PC-9 (cell line): ENCODE measurements around the gene BTBD19. TPM values are rescaled to one million over a fixed set of nuclear protein-coding genes. Genes with fewer than 3 reads are reported as not detected.

Experiments
- BruUV-seq: library from RNA; stranded (reverse); fragments of 400-500 nt; replicated peaks from 2 replicates; lab custom pipeline; 2021; lab: Mats Ljungman, UMichigan
- CTCF ChIA-PET: fragments of 300-600 bp; sonication (Branson Sonifier 250); formaldehyde crosslinking; loops from one replicate; lab custom pipeline; 2022; ENCODE audit warnings: antibody characterized with exemption; lab: Charles Lee
- POLR2A ChIA-PET: fragments of 300-600 bp; sonication (Branson Sonifier 250); formaldehyde crosslinking; loops from one replicate; lab custom pipeline; 2022; ENCODE audit warnings: antibody characterized with exemption; ENCODE audit not compliant: unreplicated experiment; lab: Charles Lee
- DNase-seq, 2 experiments: peaks; one replicate each; pipeline versions ENCODE4 v3.0.0 to v3.0.0-alpha.2; 2015 to 2022; ENCODE audit warnings: mixed read lengths in 1 of 2
- H2AFZ ChIP-seq: fragments of 200-600 bp; sonication (generic); 2 replicates; pipeline ENCODE4 v1.8.1; 2017; ENCODE audit warnings: antibody characterized with exemption
- H3F3A ChIP-seq: fragments of 200-600 bp; sonication (generic); 2 replicates; pipeline ENCODE4 v1.8.1; 2017; ENCODE audit warnings: antibody characterized with exemption, mild to moderate bottlenecking, low read depth; ENCODE audit not compliant: insufficient read depth
- H3K27ac ChIP-seq: fragments of 200-600 bp; sonication (generic); 2 replicates; pipeline ENCODE4 v1.6.1; 2016; ENCODE audit warnings: mixed run types
- H3K27me3 ChIP-seq: fragments of 200-600 bp; sonication (generic); 2 replicates; pipeline ENCODE4 v1.6.1; 2016; ENCODE audit warnings: low read depth, mixed run types; ENCODE audit not compliant: insufficient read depth
- H3K36me3 ChIP-seq: fragments of 200-600 bp; sonication (generic); 2 replicates; pipeline ENCODE4 v1.6.1; 2016; ENCODE audit warnings: low read depth, mixed run types
- H3K4me1 ChIP-seq: fragments of 200-600 bp; sonication (generic); replicated peaks from 2 replicates; pipeline ENCODE4 v1.6.1; 2016; ENCODE audit warnings: mixed run types; ENCODE audit not compliant: insufficient read depth
- H3K4me2 ChIP-seq: fragments of 200-600 bp; sonication (generic); 2 replicates; pipeline ENCODE4 v1.6.1; 2017; ENCODE audit warnings: mixed run types
- H3K4me3 ChIP-seq: fragments of 200-600 bp; sonication (generic); 2 replicates; pipeline ENCODE4 v1.6.1; 2016; ENCODE audit warnings: mixed run types
- H3K79me2 ChIP-seq: fragments of 200-600 bp; sonication (generic); 2 replicates; pipeline ENCODE4 v1.6.1; 2017; ENCODE audit warnings: low read depth, mixed run types
- H3K9me2 ChIP-seq: fragments of 200-600 bp; sonication (generic); 2 replicates; pipeline ENCODE4 v1.8.1; 2017; ENCODE audit warnings: mild to moderate bottlenecking; ENCODE audit not compliant: insufficient read depth
- H3K9me3 ChIP-seq: fragments of 200-600 bp; sonication (generic); 2 replicates; pipeline ENCODE4 v1.8.1; 2016; ENCODE audit warnings: low read depth; ENCODE audit not compliant: insufficient read depth
- H4K20me1 ChIP-seq: fragments of 200-600 bp; sonication (generic); 2 replicates; pipeline ENCODE4 v1.8.1; 2017; ENCODE audit not compliant: insufficient read depth
- CTCF ChIP-seq: fragments of 200-600 bp; sonication (generic); conservative IDR thresholded peaks from 2 replicates; pipeline ENCODE4 v1.6.1; 2017; ENCODE audit warnings: mixed run types, antibody characterized with exemption, mild to moderate bottlenecking, moderate library complexity
- EZH2 ChIP-seq: fragments of 200-600 bp; sonication (generic); IDR thresholded peaks from 2 replicates; pipeline ENCODE4 v1.8.0; 2017; ENCODE audit warnings: antibody characterized with exemption, low read depth
- intact Hi-C: fragments of 100-400 bp; cut with micrococcal nuclease; formaldehyde crosslinking; loops from one replicate; pipeline ENCODE4 v1.10.0; 2022; ENCODE audit not compliant: unreplicated experiment
- total RNA-seq: library from RNA; stranded (reverse); gene quantifications from 2 replicates; pipeline ENCODE4 v1.2.3, GENCODE V29; 2021

The BTBD19 gene
- total RNA-seq, 1 experiment from 2014 or later: 6.2 TPM

GRCh38 chr1:44788120-44788860 is 20.0 kb upstream of the BTBD19 start, which contains the start of gene BEST4:
Gene BEST4 (minus strand): TSS chr1:44788170. CDS start chr1:44787705, 465 bp downstream.
- intact Hi-C loops: no loop called here
- H3K27ac ChIP-seq: no peak within 1 kb of the TSS

GRCh38 chr1:44790968-44791801 is 17.1 kb upstream of the BTBD19 start:
- CTCF ChIA-PET: no interaction called here
- Histone ChIP-seq H3K27ac (no peak overlapping the region), H2AFZ (no peak overlapping the region), H3K9me3 (no peaks in the 10 kb centered on the region), H3K4me1 (peaks cover 7% of the 10 kb centered on the region), H3K4me3 (no peak overlapping the region), H3F3A (peaks cover 17% of the 10 kb centered on the region; the same call in 1 of the 2 replicates), H3K79me2 (no peaks in the 10 kb centered on the region), H3K9me2 (no peaks in the 10 kb centered on the region), H4K20me1 (no peaks in the 10 kb centered on the region), H3K4me2 (no peak overlapping the region), H3K36me3 (no peaks in the 10 kb centered on the region), H3K27me3 (no peaks in the 10 kb centered on the region)
- POLR2A ChIA-PET: no interaction called here
- intact Hi-C loops: no loop called here
- no peak for DNase-seq
- no TSS peak for BruUV-seq
- TF ChIP-seq EZH2: no peak
- TF ChIP-seq CTCF: no peak

More at GRCh38 chr1:44788120-44788860, 20.0 kb upstream of the BTBD19 start, which contains the start of gene BEST4:
- Histone ChIP-seq H3K4me2 (no peak within 1 kb of the TSS), H2AFZ (no peak within 1 kb of the TSS), H3K36me3 (no peaks in the 10 kb centered on the region), H3F3A (peaks cover 13% of the 10 kb centered on the region; the same call in 1 of the 2 replicates), H3K79me2 (no peaks in the 10 kb centered on the region), H3K4me3 (no peak within 1 kb of the TSS), H4K20me1 (no peaks in the 10 kb centered on the region), H3K9me2 (no peaks in the 10 kb centered on the region), H3K9me3 (no peaks in the 10 kb centered on the region), H3K4me1 (peaks cover 5% of the 10 kb centered on the region), H3K27me3 (no peaks in the 10 kb centered on the region)
- BruUV-seq: no TSS peak
- ChIA-PET CTCF (no interaction called here), POLR2A (interaction anchor here (0.6 kb wide), 1 partner anchor 31 kb away, joined by 21 read pairs; no protein-coding TSS in a partner anchor)
- no peak for TF ChIP-seq EZH2
- no peak for TF ChIP-seq CTCF
- no peak for DNase-seq
